WERI-Rb-1 (cell line): ENCODE results near the gene RAB3IL1.

Experiments used
- DNase-seq: peaks from one replicate; pipeline ENCODE4 v3.0.0-alpha.2; 2020
- H3K27ac ChIP-seq: fragments of 250-450 bp; sonication (Bioruptor Pico); 2 replicates; pipeline ENCODE4 v1.5.1; 2020; ENCODE audit warnings: mild to moderate bottlenecking, moderate library complexity
- H3K27me3 ChIP-seq: fragments of 250-450 bp; sonication (Bioruptor Pico); 2 replicates; pipeline ENCODE4 v1.5.1; 2021; ENCODE audit warnings: mild to moderate bottlenecking, low read depth, moderate library complexity; ENCODE audit not compliant: insufficient read depth, severe bottlenecking
- H3K36me3 ChIP-seq: fragments of 250-450 bp; sonication (Bioruptor Pico); 2 replicates; pipeline ENCODE4 v1.5.1; 2020; ENCODE audit warnings: mild to moderate bottlenecking, moderate library complexity
- H3K4me3 ChIP-seq: 2 replicates; pipeline ENCODE4 v1.5.1; 2011; ENCODE audit warnings: low read depth, mild to moderate bottlenecking, control low read depth, low read length
- H3K9me3 ChIP-seq: fragments of 250-450 bp; sonication (Bioruptor Pico); 2 replicates; pipeline ENCODE4 v1.5.1; 2021; ENCODE audit warnings: mild to moderate bottlenecking, moderate library complexity; ENCODE audit not compliant: severe bottlenecking
- TF ChIP-seq, protein P1 (sequence below): IDR thresholded peaks from 2 replicates; pipeline ENCODE4 v1.5.1; 2011; ENCODE audit warnings: low read depth, mild to moderate bottlenecking, control low read depth, inconsistent platforms, low read length

RAB3IL1 gene

DNA sequence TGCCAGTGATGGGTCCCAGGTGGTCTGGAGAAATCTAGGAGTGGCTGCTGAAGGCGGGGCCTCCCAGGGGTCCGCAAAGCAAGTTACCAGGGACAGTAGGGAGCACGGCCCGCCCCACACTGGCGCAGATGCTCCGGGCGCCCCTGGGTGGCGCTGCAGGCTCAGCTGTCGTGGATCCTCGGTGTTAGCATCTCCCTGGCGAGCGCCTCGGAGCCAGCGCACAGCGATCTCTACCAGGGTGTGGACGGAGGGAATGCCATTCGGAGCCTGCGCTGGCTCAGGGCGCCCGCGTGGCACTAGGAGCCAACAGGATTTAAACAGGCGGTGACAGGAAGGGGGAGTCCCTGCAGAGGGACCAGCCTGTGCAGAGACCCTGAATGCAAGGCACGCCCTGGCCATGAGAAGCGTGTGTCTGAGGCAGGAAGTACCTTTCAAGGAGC lies 46.2 kb downstream of the RAB3IL1 start:
- Histone ChIP-seq H3K27me3 (no peaks in the 10 kb centered on the region), H3K9me3 (no peaks in the 10 kb centered on the region), H3K4me3 (peak overlapping the region; percentile 26; the same call in 1 of the 2 replicates), H3K36me3 (peaks cover 6% of the 10 kb centered on the region), H3K27ac (no peak overlapping the region)
- TF ChIP-seq, protein P1, sequence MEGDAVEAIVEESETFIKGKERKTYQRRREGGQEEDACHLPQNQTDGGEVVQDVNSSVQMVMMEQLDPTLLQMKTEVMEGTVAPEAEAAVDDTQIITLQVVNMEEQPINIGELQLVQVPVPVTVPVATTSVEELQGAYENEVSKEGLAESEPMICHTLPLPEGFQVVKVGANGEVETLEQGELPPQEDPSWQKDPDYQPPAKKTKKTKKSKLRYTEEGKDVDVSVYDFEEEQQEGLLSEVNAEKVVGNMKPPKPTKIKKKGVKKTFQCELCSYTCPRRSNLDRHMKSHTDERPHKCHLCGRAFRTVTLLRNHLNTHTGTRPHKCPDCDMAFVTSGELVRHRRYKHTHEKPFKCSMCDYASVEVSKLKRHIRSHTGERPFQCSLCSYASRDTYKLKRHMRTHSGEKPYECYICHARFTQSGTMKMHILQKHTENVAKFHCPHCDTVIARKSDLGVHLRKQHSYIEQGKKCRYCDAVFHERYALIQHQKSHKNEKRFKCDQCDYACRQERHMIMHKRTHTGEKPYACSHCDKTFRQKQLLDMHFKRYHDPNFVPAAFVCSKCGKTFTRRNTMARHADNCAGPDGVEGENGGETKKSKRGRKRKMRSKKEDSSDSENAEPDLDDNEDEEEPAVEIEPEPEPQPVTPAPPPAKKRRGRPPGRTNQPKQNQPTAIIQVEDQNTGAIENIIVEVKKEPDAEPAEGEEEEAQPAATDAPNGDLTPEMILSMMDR: peak; percentile 97
- peak; percentile 86 for DNase-seq

DNA sequence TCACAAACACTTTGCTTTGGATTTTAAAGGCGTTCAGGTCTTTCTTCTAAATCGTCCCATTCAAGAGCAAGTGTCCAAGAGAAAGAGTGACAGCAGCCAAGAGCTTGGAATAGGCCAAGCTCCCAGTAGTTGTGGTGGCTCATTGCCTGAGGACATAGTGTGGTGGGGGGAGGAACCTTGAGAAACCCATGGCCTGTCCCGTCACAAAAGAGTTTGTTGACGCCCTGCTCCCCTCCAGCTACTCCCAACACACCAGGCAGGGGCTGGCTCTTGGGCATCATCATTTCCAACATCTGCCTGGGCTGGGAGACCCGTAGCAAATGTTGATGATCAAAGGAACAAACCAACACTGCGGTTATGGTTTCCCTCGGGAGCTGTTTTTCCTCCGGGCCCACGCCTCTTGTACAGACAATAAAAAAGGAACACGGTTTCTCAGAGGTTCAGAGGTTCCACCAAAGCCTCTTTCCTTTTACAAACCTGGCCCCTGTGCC lies 46.8 kb downstream of the RAB3IL1 start:
- no peak for DNase-seq
- no peak overlapping the region for H3K4me3 ChIP-seq
- H3K27ac ChIP-seq: no peak overlapping the region
- no peaks in the 10 kb centered on the region for H3K9me3 ChIP-seq
- TF ChIP-seq, protein P1: no peak
- no peaks in the 10 kb centered on the region for H3K27me3 ChIP-seq
- peaks cover 12% of the 10 kb centered on the region for H3K36me3 ChIP-seq

DNA sequence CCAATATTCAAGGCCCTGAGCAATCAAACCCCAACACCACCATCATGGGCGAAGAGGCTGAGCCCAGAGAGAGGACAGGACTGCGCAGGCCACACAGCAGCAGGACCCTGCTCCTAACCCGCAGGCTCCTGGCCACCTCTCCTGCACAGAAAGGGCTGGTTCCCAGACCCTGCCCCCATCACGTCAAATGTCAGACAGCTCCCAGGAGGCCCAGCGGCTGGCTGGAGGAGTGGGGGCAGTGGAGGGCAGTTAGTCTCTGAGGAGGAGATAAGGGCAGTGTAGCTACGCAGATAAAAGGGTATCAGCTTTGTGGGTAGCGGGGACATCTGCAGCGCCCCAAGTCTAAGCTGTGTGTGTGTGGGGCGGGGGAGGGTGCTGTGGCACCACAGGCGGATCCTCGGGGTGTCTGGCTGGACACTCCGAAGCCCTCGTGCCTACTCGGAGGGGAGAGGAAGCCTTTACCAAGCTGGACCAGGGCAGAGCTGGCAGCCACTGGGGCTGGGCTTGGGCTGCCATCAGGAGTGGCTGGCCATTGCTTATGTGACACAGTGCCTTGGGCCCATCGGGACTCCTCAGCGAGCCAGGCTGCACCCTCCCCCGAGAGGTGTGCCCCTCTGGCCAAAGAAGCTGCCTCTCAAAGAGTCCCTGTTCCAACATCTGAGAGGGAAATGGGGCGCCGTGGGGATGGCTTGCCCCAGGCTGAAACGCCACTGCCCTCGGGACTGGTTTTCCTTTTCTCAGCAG lies 47.5 kb downstream of the RAB3IL1 start:
- TF ChIP-seq, protein P1: no peak
- no peaks in the 10 kb centered on the region for H3K9me3 ChIP-seq
- peaks cover 19% of the 10 kb centered on the region for H3K36me3 ChIP-seq
- DNase-seq: no peak
- no peak overlapping the region for H3K27ac ChIP-seq
- H3K4me3 ChIP-seq: no peak overlapping the region
- H3K27me3 ChIP-seq: no peaks in the 10 kb centered on the region

DNA sequence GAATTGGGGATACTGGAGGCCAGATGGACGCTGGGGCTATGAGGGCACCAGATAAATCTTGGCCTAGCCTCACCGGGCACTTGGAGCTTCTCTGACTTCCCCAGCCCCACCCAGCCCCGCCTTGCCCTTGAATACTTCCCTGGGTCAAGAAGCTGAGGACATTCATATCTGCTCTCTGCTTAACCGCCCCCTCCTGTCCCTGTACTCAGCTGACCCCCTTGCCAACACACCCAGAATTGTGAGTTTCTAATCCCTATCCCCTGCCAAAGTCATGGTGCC lies 48.0 kb downstream of the RAB3IL1 start:
- Histone ChIP-seq H3K27ac (no peak overlapping the region), H3K9me3 (no peaks in the 10 kb centered on the region), H3K36me3 (peaks cover 24% of the 10 kb centered on the region), H3K4me3 (no peak overlapping the region), H3K27me3 (no peaks in the 10 kb centered on the region)
- DNase-seq: no peak
- TF ChIP-seq, protein P1: no peak

DNA sequence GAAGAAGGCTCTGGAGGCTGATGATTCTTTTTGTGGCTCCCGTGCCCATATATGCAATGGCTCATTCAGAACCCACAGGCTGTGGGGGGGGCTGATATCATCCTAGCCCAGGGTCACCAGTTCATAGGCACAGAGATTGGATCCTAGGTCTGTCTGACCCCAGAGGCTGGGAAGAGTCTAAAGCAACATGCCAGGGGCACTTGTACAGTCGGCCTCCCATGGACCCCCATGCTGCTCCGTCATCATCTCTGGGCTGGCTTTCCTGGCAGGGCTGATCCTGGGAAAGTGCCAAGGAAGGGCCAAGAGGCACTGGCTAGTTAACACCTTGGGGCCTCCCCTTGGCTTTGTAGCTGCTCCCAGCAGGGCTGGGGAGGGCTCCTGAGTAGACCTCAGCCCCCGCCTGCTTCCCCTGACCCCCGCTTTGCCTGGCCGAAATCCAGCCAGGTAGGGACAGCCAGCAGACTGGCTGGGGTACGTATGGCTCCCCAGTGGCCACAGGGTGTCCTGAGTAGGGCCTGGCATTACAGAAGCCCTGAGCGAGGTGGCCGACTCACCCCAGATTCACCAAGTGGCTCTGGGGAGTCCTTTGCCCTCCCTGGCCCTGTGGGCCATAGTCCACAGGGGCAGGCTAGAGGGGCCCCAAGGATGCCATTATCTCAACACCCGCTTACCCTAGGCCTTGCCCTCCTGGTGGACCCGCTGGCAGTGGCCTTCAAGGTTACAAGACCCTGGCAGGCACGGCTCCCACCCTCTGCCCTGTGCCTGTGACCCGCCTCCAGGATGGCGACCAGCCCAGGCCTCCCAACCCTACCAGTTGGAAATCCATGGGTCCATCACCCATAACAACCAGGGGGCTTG lies 48.6 kb downstream of the RAB3IL1 start:
- no peak for DNase-seq
- TF ChIP-seq, protein P1: no peak
- H3K4me3 ChIP-seq: no peak overlapping the region
- H3K36me3 ChIP-seq: peaks cover 27% of the 10 kb centered on the region
- no peaks in the 10 kb centered on the region for H3K9me3 ChIP-seq
- no peaks in the 10 kb centered on the region for H3K27me3 ChIP-seq
- no peak overlapping the region for H3K27ac ChIP-seq
